ENCODE results near the gene EEFSEC.

Gene EEFSEC

DNA sequence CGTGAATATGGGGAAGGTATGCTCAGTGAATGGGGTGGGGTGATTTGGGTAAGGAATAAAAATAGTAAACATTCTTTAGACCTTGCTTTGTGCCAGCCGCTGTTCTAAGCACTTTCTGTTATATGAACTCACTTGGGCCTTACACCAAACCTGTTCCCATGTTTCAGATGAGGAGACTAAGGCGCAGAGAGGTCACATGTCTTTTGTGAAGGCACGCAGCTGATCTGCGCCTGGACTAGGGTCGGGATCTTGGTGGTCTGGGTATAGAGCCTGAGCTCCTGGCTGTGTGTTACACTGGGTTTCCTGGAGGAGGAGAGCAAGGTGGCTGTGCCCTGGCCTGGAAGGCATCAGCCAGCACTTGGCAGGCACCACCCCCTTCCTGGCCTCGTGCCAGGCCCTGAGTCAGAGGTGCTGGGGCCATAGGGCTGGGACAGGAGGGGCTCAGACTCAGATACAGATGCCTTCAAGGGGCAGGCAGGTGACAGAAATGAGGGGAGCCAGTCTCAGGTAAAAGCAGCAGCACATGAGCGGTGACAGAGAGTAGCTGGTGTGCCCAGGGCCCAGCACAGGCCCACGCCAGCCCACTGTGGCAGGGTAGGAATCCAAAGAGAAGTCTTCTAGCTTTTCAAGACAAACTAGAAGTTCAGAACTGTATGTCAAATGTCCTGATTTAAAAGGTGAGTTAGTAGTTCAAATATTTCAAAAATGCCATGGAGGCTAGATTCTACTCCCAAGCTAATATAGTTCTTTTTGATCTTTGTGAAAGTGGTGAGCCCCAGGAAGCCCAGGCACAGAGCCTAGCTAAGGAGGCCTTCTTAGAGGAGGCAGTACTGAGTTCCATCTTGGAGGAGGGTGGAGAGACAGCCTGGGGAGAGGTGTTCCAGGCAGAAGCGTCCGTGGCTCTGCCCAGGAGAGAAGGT is 230.3 kb downstream of the EEFSEC start:
- TF ChIP-seq, protein P1, sequence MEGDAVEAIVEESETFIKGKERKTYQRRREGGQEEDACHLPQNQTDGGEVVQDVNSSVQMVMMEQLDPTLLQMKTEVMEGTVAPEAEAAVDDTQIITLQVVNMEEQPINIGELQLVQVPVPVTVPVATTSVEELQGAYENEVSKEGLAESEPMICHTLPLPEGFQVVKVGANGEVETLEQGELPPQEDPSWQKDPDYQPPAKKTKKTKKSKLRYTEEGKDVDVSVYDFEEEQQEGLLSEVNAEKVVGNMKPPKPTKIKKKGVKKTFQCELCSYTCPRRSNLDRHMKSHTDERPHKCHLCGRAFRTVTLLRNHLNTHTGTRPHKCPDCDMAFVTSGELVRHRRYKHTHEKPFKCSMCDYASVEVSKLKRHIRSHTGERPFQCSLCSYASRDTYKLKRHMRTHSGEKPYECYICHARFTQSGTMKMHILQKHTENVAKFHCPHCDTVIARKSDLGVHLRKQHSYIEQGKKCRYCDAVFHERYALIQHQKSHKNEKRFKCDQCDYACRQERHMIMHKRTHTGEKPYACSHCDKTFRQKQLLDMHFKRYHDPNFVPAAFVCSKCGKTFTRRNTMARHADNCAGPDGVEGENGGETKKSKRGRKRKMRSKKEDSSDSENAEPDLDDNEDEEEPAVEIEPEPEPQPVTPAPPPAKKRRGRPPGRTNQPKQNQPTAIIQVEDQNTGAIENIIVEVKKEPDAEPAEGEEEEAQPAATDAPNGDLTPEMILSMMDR (IDR thresholded peaks at IDR 0.05; ENCODE audit: borderline replicate concordance, insufficient read depth, low read depth, low read length), result no peak

DNA sequence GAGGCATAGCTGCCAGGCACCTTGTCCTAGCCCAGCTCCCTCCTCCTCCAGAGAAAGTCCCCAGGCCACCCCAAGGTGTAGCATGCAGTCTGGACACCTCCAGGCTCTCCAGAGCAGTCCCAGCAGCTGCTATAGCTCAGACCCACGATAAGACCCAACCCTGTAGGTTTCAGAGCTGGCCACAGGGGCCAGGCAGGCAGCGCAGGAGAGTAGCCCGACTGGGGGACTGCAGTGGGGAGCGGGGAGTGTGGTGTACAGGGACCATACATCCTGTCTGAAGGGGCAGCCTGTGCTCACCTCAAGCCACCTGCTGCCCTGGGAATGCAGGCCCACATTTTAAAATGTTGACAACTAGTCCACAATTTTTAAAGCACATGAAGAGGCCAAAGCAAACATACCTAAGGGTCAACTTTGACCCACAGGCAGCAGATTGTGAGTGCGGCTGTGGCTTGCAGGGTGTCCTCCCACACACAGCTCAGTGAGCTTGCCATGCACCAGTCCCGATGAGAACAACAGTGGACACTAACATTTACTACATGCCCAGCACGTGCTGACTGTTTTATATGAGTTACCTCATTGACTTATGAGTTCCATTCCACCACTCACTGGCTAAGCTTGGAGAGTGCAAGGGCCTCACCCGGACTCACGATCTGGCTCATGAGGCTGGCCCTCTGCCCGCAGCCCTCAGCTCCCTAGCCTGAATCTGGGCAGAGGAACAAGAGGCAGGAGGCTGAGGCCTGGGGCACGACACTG is 232.0 kb downstream of the EEFSEC start:
- TF ChIP-seq, protein P1 (IDR thresholded peaks at IDR 0.05; ENCODE audit: borderline replicate concordance, insufficient read depth, low read depth, low read length), result no peak

More for the DNA sequence above, 230.3 kb downstream of the EEFSEC start:
- no peak overlapping the region for H3K4me3 ChIP-seq (ENCODE audit: low read depth, low read length)

GRCh38 chr3:128388932-128389331 is 235.7 kb downstream of the EEFSEC start:
- TF ChIP-seq, protein P1 (IDR thresholded peaks at IDR 0.05; ENCODE audit: borderline replicate concordance, insufficient read depth, low read depth, low read length), result no peak
- H3K4me3 ChIP-seq (ENCODE audit: low read depth, low read length), result no peak overlapping the region

More for the DNA sequence above, 232.0 kb downstream of the EEFSEC start:
- H3K4me3 ChIP-seq (ENCODE audit: low read depth, low read length), result no peak overlapping the region

DNA sequence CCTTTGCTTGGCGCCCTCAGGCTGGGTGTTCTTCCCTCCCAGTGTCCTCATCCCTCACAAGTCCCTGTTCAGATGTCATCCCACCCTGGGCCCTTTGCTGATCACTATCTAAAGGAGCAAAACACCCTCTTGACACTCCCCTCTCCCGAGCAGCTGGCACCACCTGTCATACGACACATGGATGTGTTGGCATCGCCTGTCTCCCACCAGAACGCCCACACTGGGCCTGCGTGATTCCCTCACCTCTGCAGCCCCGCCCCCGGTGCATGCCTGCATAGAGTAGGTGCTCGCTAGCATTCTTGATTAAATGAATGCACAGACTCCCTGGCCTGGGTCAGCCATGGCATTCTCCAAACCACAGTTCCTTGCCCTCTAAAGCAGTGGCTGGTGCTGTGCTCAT is 237.6 kb downstream of the EEFSEC start:
- TF ChIP-seq, protein P1 (IDR thresholded peaks at IDR 0.05; ENCODE audit: borderline replicate concordance, insufficient read depth, low read depth, low read length), result no peak
- no peak overlapping the region for H3K4me3 ChIP-seq (ENCODE audit: low read depth, low read length)

DNA sequence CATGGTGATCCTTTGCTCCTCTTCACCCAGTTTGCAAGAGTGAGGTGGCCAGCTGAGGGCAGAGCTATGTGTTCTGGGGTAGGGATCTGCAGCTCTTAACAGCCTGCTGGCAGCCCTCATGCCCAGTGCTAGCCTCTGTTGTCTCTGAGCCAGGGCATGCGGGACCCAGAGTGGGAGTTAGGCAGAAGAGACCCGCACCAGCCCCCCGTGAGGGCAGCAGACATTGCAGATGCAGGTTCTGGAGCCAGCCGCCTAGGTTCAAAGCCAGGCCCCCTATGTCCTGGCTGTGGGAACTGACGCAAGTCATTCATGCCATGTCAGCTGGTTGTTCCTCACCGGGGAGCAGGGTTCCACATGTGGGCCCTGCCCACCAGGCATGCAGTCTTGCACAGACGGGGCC is 238.7 kb downstream of the EEFSEC start:
- H3K4me3 ChIP-seq (ENCODE audit: low read depth, low read length), result no peak overlapping the region
- TF ChIP-seq, protein P1 (IDR thresholded peaks at IDR 0.05; ENCODE audit: borderline replicate concordance, insufficient read depth, low read depth, low read length), result no peak

DNA sequence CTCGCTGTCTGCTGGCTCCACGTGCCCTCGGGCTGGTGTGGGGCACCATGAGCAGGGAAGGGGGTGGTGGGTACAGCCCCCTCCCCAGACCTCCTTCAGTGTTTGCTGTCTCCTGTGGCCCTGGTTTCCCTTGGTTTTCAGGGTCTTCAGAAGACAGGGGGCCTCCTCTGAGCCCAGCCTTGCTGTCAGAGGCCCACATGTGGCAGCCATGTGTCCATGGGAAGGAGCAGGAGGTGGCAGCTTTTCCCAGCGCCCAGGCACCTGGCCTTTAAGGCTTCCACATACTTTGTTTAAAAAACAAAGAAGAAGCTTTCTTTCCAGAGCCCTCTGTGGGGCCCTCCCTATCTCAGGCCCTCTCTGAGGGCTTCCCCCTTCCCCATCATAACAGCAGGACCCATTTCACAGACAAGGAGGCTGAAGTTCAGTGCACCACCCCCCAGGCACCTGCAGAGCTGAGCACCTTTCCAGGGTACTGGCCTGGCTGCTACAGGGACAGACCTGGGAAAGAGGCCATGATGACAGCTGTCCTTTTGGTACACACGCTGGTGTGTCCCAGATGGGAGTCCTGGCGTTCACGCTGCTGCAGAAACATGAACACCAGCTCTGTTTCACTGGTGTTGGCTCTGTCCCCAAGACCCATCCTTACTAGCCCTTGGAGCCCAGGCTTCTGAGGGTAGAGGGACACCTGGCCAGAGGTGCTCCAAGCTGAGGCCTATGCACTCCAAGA is 239.7 kb downstream of the EEFSEC start:
- TF ChIP-seq, protein P1 (IDR thresholded peaks at IDR 0.05; ENCODE audit: borderline replicate concordance, insufficient read depth, low read depth, low read length), result no peak
- H3K4me3 ChIP-seq (ENCODE audit: low read depth, low read length), result no peak overlapping the region
